GM21825 (cell line): ENCODE data around the gene ALKBH3.

Source experiments
- ATAC-seq: cut with Tn5 transposase; IDR thresholded peaks from one replicate; pipeline ENCODE4 v1.9.1; 2021; ENCODE audit warnings: mild to moderate bottlenecking, moderate library complexity; ENCODE audit not compliant: unreplicated experiment

The ALKBH3 gene

GRCh38 chr11:43921561-43922294, 41.1 kb downstream of the ALKBH3 start:
- no peak for ATAC-seq

GRCh38 chr11:43922295-43922648, 41.6 kb downstream of the ALKBH3 start:
- ATAC-seq = no peak

GRCh38 chr11:43922744-43923405, 42.2 kb downstream of the ALKBH3 start:
- ATAC-seq = no peak

- ATAC-seq = no peak
These were observed 42.9 kb downstream of the ALKBH3 start for GRCh38 chr11:43923406-43924111.

GRCh38 chr11:43924112-43924855, 43.7 kb downstream of the ALKBH3 start:
- no peak for ATAC-seq

GRCh38 chr11:43925063-43925931, 44.7 kb downstream of the ALKBH3 start:
- ATAC-seq = no peak

GRCh38 chr11:43925932-43926505, 45.4 kb downstream of the ALKBH3 start:
- ATAC-seq = no peak

- ATAC-seq = no peak
These were observed 46.4 kb downstream of the ALKBH3 start for GRCh38 chr11:43927070-43927469.

GRCh38 chr11:43927925-43928707, 47.5 kb downstream of the ALKBH3 start:
- no peak for ATAC-seq

GRCh38 chr11:43928721-43929120, 48.1 kb downstream of the ALKBH3 start:
- no peak for ATAC-seq

- ATAC-seq = no peak
These were observed 50.5 kb downstream of the ALKBH3 start for GRCh38 chr11:43930868-43931716.

- no peak for ATAC-seq
These were observed 51.0 kb downstream of the ALKBH3 start for GRCh38 chr11:43931717-43932039.

GRCh38 chr11:43933226-43933607, 52.6 kb downstream of the ALKBH3 start:
- no peak for ATAC-seq

GRCh38 chr11:43933608-43934551, 53.2 kb downstream of the ALKBH3 start:
- no peak for ATAC-seq

GRCh38 chr11:43934601-43935423, 54.2 kb downstream of the ALKBH3 start:
- no peak for ATAC-seq

- no peak for ATAC-seq
These were observed 54.9 kb downstream of the ALKBH3 start for GRCh38 chr11:43935424-43935979.
